ENCODE data around the gene TOR1AIP2.
A peak's percentile ranks its signal among the peaks of the same experiment; 100 is the strongest.

TOR1AIP2 gene

DNA sequence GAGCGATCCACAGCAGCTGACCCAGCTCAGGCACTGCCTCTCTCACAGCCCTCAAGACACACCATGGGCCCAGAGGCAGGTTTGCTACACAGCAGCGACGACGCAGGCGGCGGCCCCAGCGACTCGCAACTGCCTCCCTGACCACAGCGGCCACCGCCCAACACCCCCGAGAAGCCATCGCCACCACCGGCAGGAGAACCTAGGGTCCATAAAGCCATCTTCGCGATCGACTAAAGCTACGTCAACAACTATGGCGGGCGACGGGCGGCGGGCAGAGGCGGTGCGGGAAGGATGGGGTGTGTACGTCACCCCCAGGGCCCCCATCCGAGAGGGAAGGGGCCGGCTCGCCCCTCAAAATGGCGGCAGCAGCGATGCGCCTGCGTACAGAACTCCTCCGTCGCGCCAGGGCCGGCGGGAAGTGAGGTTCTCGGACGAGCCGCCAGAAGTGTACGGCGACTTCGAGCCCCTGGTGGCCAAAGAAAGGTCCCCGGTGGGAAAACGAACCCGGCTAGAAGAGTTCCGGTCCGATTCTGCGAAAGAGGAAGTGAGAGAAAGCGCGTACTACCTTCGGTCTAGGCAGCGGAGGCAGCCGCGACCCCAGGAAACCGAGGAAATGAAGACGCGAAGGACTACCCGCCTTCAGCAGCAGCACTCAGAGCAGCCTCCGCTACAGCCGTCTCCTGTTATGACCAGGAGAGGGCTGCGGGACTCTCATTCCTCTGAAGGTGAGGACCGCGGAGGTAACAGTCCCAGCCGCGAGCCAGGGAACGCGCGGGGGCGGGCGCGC is 4.8 kb upstream of the TOR1AIP2 start, which contains the start of gene TOR1AIP1:
Gene TOR1AIP1 (plus strand): TSS at position 33 of the 787 bp plus-strand sequence. CDS start 218 bp downstream, at position 251.
- peak; percentile 95 to 99 for DNase-seq
- intact Hi-C loops (cut with DNase I; ENCODE audit: low total_unique reads) = loop anchor here (5.0 to 10.0 kb wide), 2 partner anchors 70 to 272 kb away; partner anchors contain the start of genes CEP350 and QSOX1
- H3K9me3 ChIP-seq = no peaks in the 10 kb centered on the region

GRCh38 chr1:179881642-179882252 is 4.1 kb upstream of the TOR1AIP2 start:
- DNase-seq = peak; percentile 93 to 96
- Histone ChIP-seq H3K36me3 (peaks cover 21 to 22% (median 22%) of the 10 kb centered on the region in 3 donors), H3K4me3 (peak overlapping the region; percentile 63 to 92), H3K9me3 (no peaks in the 10 kb centered on the region), H3K4me1 (peaks cover 0 to 56% (median 41%) of the 10 kb centered on the region in 4 donors), H3K27ac (peak overlapping the region; percentile 88 to 100), H3K27me3 (no peaks in the 10 kb centered on the region)
- intact Hi-C loops (cut with DNase I; ENCODE audit: low total_unique reads) = loop anchor here (5.0 to 10.0 kb wide), 2 partner anchors 71 to 273 kb away; partner anchors contain the start of genes CEP350 and QSOX1
- TF ChIP-seq, protein P1, sequence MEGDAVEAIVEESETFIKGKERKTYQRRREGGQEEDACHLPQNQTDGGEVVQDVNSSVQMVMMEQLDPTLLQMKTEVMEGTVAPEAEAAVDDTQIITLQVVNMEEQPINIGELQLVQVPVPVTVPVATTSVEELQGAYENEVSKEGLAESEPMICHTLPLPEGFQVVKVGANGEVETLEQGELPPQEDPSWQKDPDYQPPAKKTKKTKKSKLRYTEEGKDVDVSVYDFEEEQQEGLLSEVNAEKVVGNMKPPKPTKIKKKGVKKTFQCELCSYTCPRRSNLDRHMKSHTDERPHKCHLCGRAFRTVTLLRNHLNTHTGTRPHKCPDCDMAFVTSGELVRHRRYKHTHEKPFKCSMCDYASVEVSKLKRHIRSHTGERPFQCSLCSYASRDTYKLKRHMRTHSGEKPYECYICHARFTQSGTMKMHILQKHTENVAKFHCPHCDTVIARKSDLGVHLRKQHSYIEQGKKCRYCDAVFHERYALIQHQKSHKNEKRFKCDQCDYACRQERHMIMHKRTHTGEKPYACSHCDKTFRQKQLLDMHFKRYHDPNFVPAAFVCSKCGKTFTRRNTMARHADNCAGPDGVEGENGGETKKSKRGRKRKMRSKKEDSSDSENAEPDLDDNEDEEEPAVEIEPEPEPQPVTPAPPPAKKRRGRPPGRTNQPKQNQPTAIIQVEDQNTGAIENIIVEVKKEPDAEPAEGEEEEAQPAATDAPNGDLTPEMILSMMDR (IDR thresholded peaks at IDR 0.05) = no peak

More for the DNA sequence above, 4.8 kb upstream of the TOR1AIP2 start, which contains the start of gene TOR1AIP1:
- Histone ChIP-seq H3K27ac (peak within 1 kb of the TSS; percentile 88 to 100), H3K4me1 (peaks cover 0 to 58% (median 43%) of the 10 kb centered on the region in 4 donors), H3K27me3 (no peaks in the 10 kb centered on the region), H3K4me3 (peak within 1 kb of the TSS; percentile 63 to 92), H3K36me3 (peaks cover 22 to 27% (median 27%) of the 10 kb centered on the region in 3 donors)
- TF ChIP-seq, protein P1 (IDR thresholded peaks at IDR 0.05) = peak; percentile 48 to 77

- Histone ChIP-seq H3K36me3 (peaks cover 2 to 5% (median 5%) of the 10 kb centered on the region in 3 donors), H3K9me3 (no peaks in the 10 kb centered on the region), H3K4me3 (no peak overlapping the region), H3K4me1 (peaks cover 0 to 56% (median 35%) of the 10 kb centered on the region in 4 donors), H3K27me3 (no peaks in the 10 kb centered on the region), H3K27ac (no peak overlapping the region)
- intact Hi-C loops (cut with DNase I; ENCODE audit: low total_unique reads) = loop anchor here (5.0 to 10.0 kb wide), 2 partner anchors 73 to 275 kb away; partner anchors contain the start of genes CEP350 and QSOX1
- TF ChIP-seq, protein P1 (IDR thresholded peaks at IDR 0.05) = no peak
- no peak for DNase-seq
These were observed 2.2 kb upstream of the TOR1AIP2 start for GRCh38 chr1:179879797-179880196.

DNA sequence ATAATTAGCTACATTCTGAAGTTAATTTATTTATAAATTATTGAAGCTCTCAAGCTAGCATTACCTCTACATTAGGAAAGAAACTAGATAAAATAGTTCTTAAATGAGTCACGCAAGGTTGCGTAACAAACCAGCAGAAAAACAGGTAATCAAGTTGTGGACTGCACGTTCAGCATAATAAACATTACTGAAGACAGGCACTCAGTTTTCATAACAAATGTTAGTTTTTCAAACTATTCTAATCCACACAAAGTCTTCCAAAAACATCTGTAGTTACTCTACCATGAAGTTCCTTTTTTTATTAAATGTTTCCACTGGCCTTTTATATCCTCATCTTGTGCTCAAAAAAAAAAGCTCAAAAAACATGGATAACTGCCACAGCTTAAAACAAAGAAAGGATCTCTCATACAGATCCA is 1.3 kb downstream of the TOR1AIP2 start:
- intact Hi-C loops (cut with DNase I; ENCODE audit: low total_unique reads) = no loop called here
- TF ChIP-seq, protein P1 (IDR thresholded peaks at IDR 0.05) = no peak
- Histone ChIP-seq H3K4me3 (peak overlapping the region; percentile 72 to 77), H3K4me1 (peaks cover 0 to 57% (median 25%) of the 10 kb centered on the region in 4 donors), H3K27me3 (no peaks in the 10 kb centered on the region), H3K27ac (no peak overlapping the region), H3K9me3 (no peaks in the 10 kb centered on the region), H3K36me3 (peaks cover 0 to 17% (median 0%) of the 10 kb centered on the region in 3 donors)
- DNase-seq = no peak

DNA sequence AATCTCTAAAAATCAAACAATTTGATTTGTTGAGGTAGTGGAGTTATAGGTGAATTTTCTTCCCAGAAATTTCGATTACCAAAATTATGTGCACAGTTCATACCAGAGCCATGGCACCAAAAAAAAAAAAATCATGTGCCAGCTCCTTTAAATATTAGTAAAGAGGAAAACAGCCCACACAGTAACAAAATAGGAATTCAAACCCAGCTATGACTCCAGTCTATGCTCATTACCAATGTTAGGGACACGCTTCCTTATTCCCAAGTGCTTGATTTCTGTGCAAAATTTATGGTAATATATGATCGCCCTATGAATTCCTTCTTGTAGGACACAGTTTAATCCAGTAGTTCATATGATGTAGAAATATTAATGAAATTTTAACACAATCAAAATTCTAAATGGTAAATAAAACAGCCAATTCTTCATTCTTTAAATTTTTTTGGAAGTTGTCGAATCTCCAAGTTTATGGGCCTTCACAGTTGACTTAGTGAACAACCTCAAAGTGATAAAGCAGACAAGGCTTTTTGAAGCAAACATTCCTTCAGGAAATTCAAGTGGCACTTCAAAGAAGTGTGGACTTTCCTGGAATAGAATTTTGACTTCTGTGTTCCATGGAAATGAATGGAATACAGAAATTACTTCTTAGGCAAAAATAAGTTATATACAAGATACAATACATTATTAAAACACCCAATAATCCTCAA is 1.9 kb downstream of the TOR1AIP2 start:
- Histone ChIP-seq H3K27ac (no peak overlapping the region), H3K27me3 (no peaks in the 10 kb centered on the region), H3K4me3 (peak overlapping the region in 1 of 2 donors; percentile 72), H3K36me3 (peaks cover 0 to 17% (median 0%) of the 10 kb centered on the region in 3 donors), H3K4me1 (peaks cover 0 to 52% (median 20%) of the 10 kb centered on the region in 4 donors), H3K9me3 (no peaks in the 10 kb centered on the region)
- intact Hi-C loops (cut with DNase I; ENCODE audit: low total_unique reads) = no loop called here
- DNase-seq = no peak
- TF ChIP-seq, protein P1 (IDR thresholded peaks at IDR 0.05) = no peak

Data from tibial artery (tissue), 4 donors.